CD14-positive monocyte (primary cell): ENCODE results near the gene CASR. TPM values are rescaled to one million over a fixed set of nuclear protein-coding genes. Genes with fewer than 3 reads are reported as not detected.

Experiments used
- DNase-seq, 3 donors: peaks; one replicate each; pipeline ENCODE4 v3.0.0-alpha.2; 2011 to 2022
- H2AFZ ChIP-seq: 2 replicates; pipeline ENCODE4 v1.6.0; 2012; ENCODE audit warnings: mild to moderate bottlenecking, low read depth, low read length, inconsistent platforms; ENCODE audit not compliant: insufficient read depth, poor library complexity, severe bottlenecking
- H3K27ac ChIP-seq, 2 donors: 1 replicate in 1 of 2; 2 replicates in 1 of 2; pipeline ENCODE4 v1.5.1; 2012 to 2013; ENCODE audit warnings: low read length in 2 of 2, control low read depth in 1 of 2, inconsistent platforms in 1 of 2, low read depth in 1 of 2, mild to moderate bottlenecking in 1 of 2
- H3K27me3 ChIP-seq, 2 donors: one replicate each; pipeline versions ENCODE4 v1.6.0 to v1.6.1; 2011 to 2013; ENCODE audit warnings: low read length in 2 of 2; ENCODE audit not compliant: control insufficient read depth in 2 of 2, insufficient read depth in 2 of 2
- H3K36me3 ChIP-seq, 2 donors: replicated peaks in 1 of 2; 1 replicate in 1 of 2; 2 replicates in 1 of 2; pipeline versions ENCODE4 v1.5.1 to v1.6.1; 2012 to 2013; ENCODE audit warnings: low read length in 2 of 2, control low read depth in 1 of 2, inconsistent platforms in 1 of 2, mild to moderate bottlenecking in 1 of 2; ENCODE audit not compliant: insufficient read depth in 2 of 2, control insufficient read depth in 1 of 2
- H3K4me1 ChIP-seq, 2 donors: 1 replicate in 1 of 2; 2 replicates in 1 of 2; pipeline versions ENCODE4 v1.5.1 to v1.6.1; 2012 to 2013; ENCODE audit warnings: low read length in 2 of 2, control low read depth in 1 of 2, inconsistent platforms in 1 of 2, mild to moderate bottlenecking in 1 of 2, moderate library complexity in 1 of 2; ENCODE audit not compliant: insufficient read depth in 2 of 2, control insufficient read depth in 1 of 2
- H3K4me2 ChIP-seq: replicated peaks from 2 replicates; pipeline ENCODE3; 2012; ENCODE audit warnings: low read length, moderate library complexity, mild to moderate bottlenecking; ENCODE audit not compliant: poor library complexity, severe bottlenecking; ENCODE audit errors: extremely low read depth
- H3K4me3 ChIP-seq, 3 experiments: fragments of 200-600 bp in 1 of 3; sonication (generic) in 1 of 3; replicated peaks in 1 of 3; 1 replicate in 2 of 3; 2 replicates in 1 of 3; pipeline ENCODE4 v1.5.1; 2011 to 2013; ENCODE audit warnings: low read length in 3 of 3, mild to moderate bottlenecking in 3 of 3, control low read depth in 2 of 3, low read depth in 2 of 3, inconsistent platforms in 1 of 3, moderate library complexity in 1 of 3
- H3K79me2 ChIP-seq: 2 replicates; pipeline ENCODE4 v1.6.0; 2012; ENCODE audit warnings: mild to moderate bottlenecking, control low read depth, inconsistent platforms, low read length, moderate library complexity; ENCODE audit not compliant: insufficient read depth
- H3K9ac ChIP-seq: 2 replicates; pipeline ENCODE4 v1.6.0; 2017; ENCODE audit warnings: low read length, mild to moderate bottlenecking; ENCODE audit not compliant: insufficient read depth, poor library complexity, severe bottlenecking
- H3K9me3 ChIP-seq, 2 donors: replicated peaks in 1 of 2; 1 replicate in 1 of 2; 2 replicates in 1 of 2; pipeline versions ENCODE4 v1.5.1 to v1.6.1; 2012 to 2013; ENCODE audit warnings: low read length in 2 of 2, control low read depth in 1 of 2; ENCODE audit not compliant: control insufficient read depth in 1 of 2, insufficient read depth in 1 of 2
- H4K20me1 ChIP-seq: 2 replicates; pipeline ENCODE4 v1.6.0; 2012; ENCODE audit warnings: mild to moderate bottlenecking, low read length, control low read depth, moderate library complexity; ENCODE audit not compliant: insufficient read depth
- H3K27ac Mint-ChIP-seq, 7 donors: one replicate each; pipeline ENCODE4 v1.8.0; 2020; ENCODE audit warnings: mild to moderate bottlenecking in 7 of 7, mixed read lengths in 7 of 7, moderate library complexity in 6 of 7, inconsistent platforms in 2 of 7
- H3K27me3 Mint-ChIP-seq, 3 donors: one replicate each; pipeline ENCODE4 v1.8.0; 2021 to 2022; ENCODE audit warnings: low read depth in 3 of 3, mild to moderate bottlenecking in 3 of 3, mixed read lengths in 3 of 3, moderate library complexity in 3 of 3, inconsistent platforms in 1 of 3
- H3K36me3 Mint-ChIP-seq, 2 donors: one replicate each; pipeline ENCODE4 v1.8.0; 2020; ENCODE audit warnings: mixed read lengths in 2 of 2, inconsistent platforms in 1 of 2, mild to moderate bottlenecking in 1 of 2
- H3K4me1 Mint-ChIP-seq: one replicate; pipeline ENCODE4 v1.8.0; 2020; ENCODE audit warnings: mild to moderate bottlenecking, mixed read lengths
- H3K4me3 Mint-ChIP-seq, 2 donors: one replicate each; pipeline ENCODE4 v1.8.0; 2020; ENCODE audit warnings: mild to moderate bottlenecking in 2 of 2, mixed read lengths in 2 of 2, moderate library complexity in 1 of 2
- H3K9me3 Mint-ChIP-seq, 7 donors: one replicate each; pipeline ENCODE4 v1.8.0; 2020 to 2022; ENCODE audit warnings: mixed read lengths in 7 of 7, mild to moderate bottlenecking in 6 of 7, moderate library complexity in 6 of 7, inconsistent platforms in 2 of 7
- CTCF ChIP-seq: fragments of 200-600 bp; IDR thresholded peaks from one replicate; pipeline ENCODE4 v1.8.0; 2022; ENCODE audit warnings: antibody characterized with exemption, mild to moderate bottlenecking
- WGBS: methylation state at CpG from one replicate; pipeline ENCODE4 v1.1.5; 2013; ENCODE audit warnings: missing lambda C conversion rate; ENCODE audit not compliant: insufficient coverage; 5-methylcytosine and 5-hydroxymethylcytosine counted together
- intact Hi-C, 2 donors: fragments of 100-400 bp; cut with micrococcal nuclease; formaldehyde crosslinking; loops; one replicate each; pipeline versions ENCODE4 v1.15.0 to v1.15.1; 2023
- polyA plus RNA-seq, 3 donors: library from polyadenylated mRNA; depleted of rRNA in 1 of 3; unstranded in 2 of 3; stranded (reverse) in 1 of 3; fragments of 300-500 nt in 2 of 3; fragments of >200 nt in 1 of 3; fragmentation: Illumina TruSeq in 2 of 3; gene quantifications; 1 replicate in 2 of 3; 2 replicates in 1 of 3; pipeline ENCODE4 v1.2.3, GENCODE V29; 2012 to 2021

CASR gene
- polyA plus RNA-seq, 3 donors: 0.01 TPM; not detected in 2

DNA sequence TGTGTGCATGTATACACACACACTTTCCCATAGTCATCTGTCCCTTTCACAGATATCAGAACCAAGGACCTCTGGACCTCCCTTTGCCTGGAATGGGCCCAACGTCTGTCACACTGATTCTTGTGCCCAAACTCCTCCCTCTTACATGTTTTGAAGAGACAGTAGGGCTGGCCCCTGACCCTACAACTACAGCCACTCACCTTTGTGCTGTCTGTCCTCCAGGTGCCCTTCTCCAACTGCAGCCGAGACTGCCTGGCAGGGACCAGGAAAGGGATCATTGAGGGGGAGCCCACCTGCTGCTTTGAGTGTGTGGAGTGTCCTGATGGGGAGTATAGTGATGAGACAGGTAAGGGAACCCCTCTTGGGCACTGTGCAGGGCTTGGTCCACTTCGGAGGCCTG lies 98.4 kb downstream of the CASR start:
- no peak overlapping the region for H3K4me3 ChIP-seq
- no peaks in the 10 kb centered on the region for H3K79me2 ChIP-seq
- no peak overlapping the region for H3K9ac ChIP-seq
- H3K36me3 ChIP-seq: no peaks in the 10 kb centered on the region
- H3K9me3 ChIP-seq: no peaks in the 10 kb centered on the region
- H3K27ac Mint-ChIP-seq: no peak overlapping the region
- no peak overlapping the region for H3K27ac ChIP-seq
- no peaks in the 10 kb centered on the region for H4K20me1 ChIP-seq
- H3K27me3 Mint-ChIP-seq: peaks cover 0 to 4% (median 1%) of the 10 kb centered on the region in 3 donors
- intact Hi-C loops: no loop called here
- peaks cover 0 to 5% (median 2%) of the 10 kb centered on the region in 7 donors for H3K9me3 Mint-ChIP-seq
- no peaks in the 10 kb centered on the region for H3K27me3 ChIP-seq
- no peak for TF ChIP-seq CTCF
- DNase-seq: no peak
- peaks cover 2% of the 10 kb centered on the region for H3K4me1 Mint-ChIP-seq
- H3K4me1 ChIP-seq: no peaks in the 10 kb centered on the region
- H3K36me3 Mint-ChIP-seq: no peaks in the 10 kb centered on the region
- H3K4me2 ChIP-seq: no peak overlapping the region
- no peak overlapping the region for H3K4me3 Mint-ChIP-seq
- H2AFZ ChIP-seq: no peak overlapping the region
- 100% methylated on average over 1 of the region's 3 CpGs for WGBS

DNA sequence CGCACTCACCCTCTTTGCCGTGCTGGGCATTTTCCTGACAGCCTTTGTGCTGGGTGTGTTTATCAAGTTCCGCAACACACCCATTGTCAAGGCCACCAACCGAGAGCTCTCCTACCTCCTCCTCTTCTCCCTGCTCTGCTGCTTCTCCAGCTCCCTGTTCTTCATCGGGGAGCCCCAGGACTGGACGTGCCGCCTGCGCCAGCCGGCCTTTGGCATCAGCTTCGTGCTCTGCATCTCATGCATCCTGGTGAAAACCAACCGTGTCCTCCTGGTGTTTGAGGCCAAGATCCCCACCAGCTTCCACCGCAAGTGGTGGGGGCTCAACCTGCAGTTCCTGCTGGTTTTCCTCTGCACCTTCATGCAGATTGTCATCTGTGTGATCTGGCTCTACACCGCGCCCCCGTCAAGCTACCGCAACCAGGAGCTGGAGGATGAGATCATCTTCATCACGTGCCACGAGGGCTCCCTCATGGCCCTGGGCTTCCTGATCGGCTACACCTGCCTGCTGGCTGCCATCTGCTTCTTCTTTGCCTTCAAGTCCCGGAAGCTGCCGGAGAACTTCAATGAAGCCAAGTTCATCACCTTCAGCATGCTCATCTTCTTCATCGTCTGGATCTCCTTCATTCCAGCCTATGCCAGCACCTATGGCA lies 100.5 kb downstream of the CASR start:
- H3K9me3 Mint-ChIP-seq: peaks cover 0 to 3% (median 2%) of the 10 kb centered on the region in 7 donors
- peaks cover 3% of the 10 kb centered on the region for H3K4me1 Mint-ChIP-seq
- H3K9me3 ChIP-seq: no peaks in the 10 kb centered on the region
- H3K4me1 ChIP-seq: no peaks in the 10 kb centered on the region
- no peaks in the 10 kb centered on the region for H3K27me3 ChIP-seq
- intact Hi-C loops: no loop called here
- H3K4me3 ChIP-seq: no peak overlapping the region
- DNase-seq: no peak
- no peak overlapping the region for H3K27ac Mint-ChIP-seq
- no peak overlapping the region for H3K27ac ChIP-seq
- 98% methylated on average over 19 of the region's 22 CpGs for WGBS
- no peaks in the 10 kb centered on the region for H3K79me2 ChIP-seq
- no peaks in the 10 kb centered on the region for H4K20me1 ChIP-seq
- no peak for TF ChIP-seq CTCF
- no peaks in the 10 kb centered on the region for H3K36me3 ChIP-seq
- no peak overlapping the region for H3K9ac ChIP-seq
- peaks cover 0 to 5% (median 1%) of the 10 kb centered on the region in 3 donors for H3K27me3 Mint-ChIP-seq
- H2AFZ ChIP-seq: no peak overlapping the region
- no peak overlapping the region for H3K4me3 Mint-ChIP-seq
- no peaks in the 10 kb centered on the region for H3K36me3 Mint-ChIP-seq
- no peak overlapping the region for H3K4me2 ChIP-seq
